Stimulated activated CD4-positive, alpha-beta T cell treated with anti-CD3 and anti-CD28 coated beads, TNF-alpha, amount 100 ng/mL, for 48 hours (primary cell): Measurements from ENCODE around the gene FGD1.

ENCODE experiments used
- DNase-seq, 3 donors: peaks; one replicate each; pipeline ENCODE4 v3.0.0-alpha.2; 2020; ENCODE audit warnings: low read depth in 3 of 3

Gene FGD1

GRCh38 chrX:54407266-54407665 is 88.8 kb downstream of the FGD1 start:
- DNase-seq: no peak

GRCh38 chrX:54397113-54397512 is 98.9 kb downstream of the FGD1 start:
- no peak for DNase-seq
